AG04450 (cell line): Measurements from ENCODE around the gene SLC27A5. TPM values are rescaled to one million over a fixed set of nuclear protein-coding genes. Genes with fewer than 3 reads are reported as not detected.

Experiments used
- CTCF ChIA-PET: fragments of 300-600, 350-600 bp; formaldehyde crosslinking; extraction: SDS; loops from one replicate; lab custom pipeline; 2022; ENCODE audit warnings: antibody characterized with exemption, inconsistent platforms; lab: Charles Lee
- POLR2A ChIA-PET: fragments of 350-600 bp; formaldehyde crosslinking; extraction: SDS; loops from one replicate; lab custom pipeline; 2021; ENCODE audit warnings: antibody characterized with exemption, inconsistent platforms; lab: Yijun Ruan, JAX
- DNase-seq: peaks from one replicate; pipeline ENCODE4 v3.0.0-alpha.2; 2011; ENCODE audit warnings: low read depth, low spot score
- H3K27ac ChIP-seq: one replicate; pipeline ENCODE4 v1.5.1; 2012; ENCODE audit warnings: low read depth, low read length, control low read depth
- H3K27me3 ChIP-seq: one replicate; pipeline ENCODE4 v1.6.0; 2012; ENCODE audit warnings: low read length; ENCODE audit not compliant: control insufficient read depth, insufficient read depth
- H3K4me3 ChIP-seq: 2 replicates; pipeline ENCODE4 v1.5.1; 2011; ENCODE audit warnings: mild to moderate bottlenecking, low read depth, low read length, control low read depth
- H3K9me3 ChIP-seq: 2 replicates; pipeline ENCODE4 v1.5.1; 2012; ENCODE audit warnings: low read length; ENCODE audit not compliant: control insufficient read depth, insufficient read depth
- CTCF ChIP-seq: IDR thresholded peaks from 2 replicates; pipeline ENCODE4 v1.5.1; 2011; ENCODE audit warnings: low read depth, low read length, control low read depth, inconsistent platforms
- polyA plus RNA-seq: library from polyadenylated mRNA; depleted of rRNA; stranded (reverse); fragments of >200 nt; gene quantifications from 2 replicates; pipeline ENCODE4 v1.2.3, GENCODE V29; 2011

The SLC27A5 gene
- polyA plus RNA-seq, 1 experiment = 7.4 TPM

GRCh38 chr19:58529405-58529804, 17.6 kb upstream of the SLC27A5 start:
- POLR2A ChIA-PET = no interaction called here

GRCh38 chr19:58522709-58523108, 10.9 kb upstream of the SLC27A5 start:
- H3K27ac ChIP-seq = no peak overlapping the region
- DNase-seq = no peak
- CTCF ChIA-PET = no interaction called here
- no peaks in the 10 kb centered on the region for H3K27me3 ChIP-seq
- no peaks in the 10 kb centered on the region; the same call in 1 of the 2 replicates for H3K9me3 ChIP-seq
- H3K4me3 ChIP-seq = no peak overlapping the region
- no peak for TF ChIP-seq CTCF
- POLR2A ChIA-PET = no interaction called here

More at GRCh38 chr19:58529405-58529804, 17.6 kb upstream of the SLC27A5 start:
- CTCF ChIA-PET = no interaction called here
- no peak for TF ChIP-seq CTCF
- no peak overlapping the region for H3K27ac ChIP-seq
- H3K9me3 ChIP-seq = no peaks in the 10 kb centered on the region
- peaks cover 20% of the 10 kb centered on the region for H3K27me3 ChIP-seq
- no peak overlapping the region for H3K4me3 ChIP-seq
- DNase-seq = no peak

GRCh38 chr19:58521651-58522050, 9.9 kb upstream of the SLC27A5 start:
- H3K9me3 ChIP-seq = no peaks in the 10 kb centered on the region; the same call in 1 of the 2 replicates
- H3K27me3 ChIP-seq = no peaks in the 10 kb centered on the region
- H3K27ac ChIP-seq = no peak overlapping the region
- no peak for TF ChIP-seq CTCF
- DNase-seq = no peak
- H3K4me3 ChIP-seq = no peak overlapping the region
- ChIA-PET POLR2A (interaction anchor here (0.6 kb wide), 1 partner anchor 28 kb away, joined by 4 read pairs; no protein-coding TSS in a partner anchor), CTCF (interaction anchor here (2.8 to 4.1 kb wide), 2 partner anchors 13 to 59 kb away, joined by 13 to 22 read pairs; no protein-coding TSS in a partner anchor)

GRCh38 chr19:58520257-58520599, 8.4 kb upstream of the SLC27A5 start:
- peak overlapping the region; percentile 89 for H3K4me3 ChIP-seq
- ChIA-PET CTCF (interaction anchor here (0.9 to 4.1 kb wide), 14 partner anchors 9 to 118 kb away, joined by 3 to 22 read pairs (median 4); partner anchors contain the start of genes CHMP2A, TRIM28 and UBE2M), POLR2A (interaction anchor here (0.8 to 3.9 kb wide), 18 partner anchors 13 to 242 kb away, joined by 3 to 54 read pairs (median 4); partner anchors contain the start of genes CHMP2A, TRIM28, UBE2M and ZNF324B)

More at GRCh38 chr19:58520257-58520599, 8.4 kb upstream of the SLC27A5 start:
- H3K27ac ChIP-seq = peak overlapping the region; percentile 93
- DNase-seq = no peak
- TF ChIP-seq CTCF = no peak
- no peaks in the 10 kb centered on the region; the same call in 1 of the 2 replicates for H3K9me3 ChIP-seq
- no peaks in the 10 kb centered on the region for H3K27me3 ChIP-seq
